SU-DHL-6 (cell line): ENCODE measurements around the gene CRAMP1.

ENCODE experiments used
- EZH2phosphoT487 ChIP-seq: fragments of 200-600 bp; sonication (generic), shearing (Covaris generic); conservative IDR thresholded peaks from 2 replicates; pipeline ENCODE4 v1.6.1; 2018; ENCODE audit warnings: mild to moderate bottlenecking, antibody characterized with exemption, low read length, moderate library complexity, mixed read lengths
- TF ChIP-seq, protein P1 (sequence below): fragments of 200-600 bp; sonication (generic); IDR thresholded peaks from one replicate; pipeline ENCODE4 v1.5.1; 2017; ENCODE audit warnings: antibody characterized with exemption, mild to moderate bottlenecking, low read length, moderate library complexity; ENCODE audit not compliant: insufficient read depth, poor library complexity, severe bottlenecking

DNA sequence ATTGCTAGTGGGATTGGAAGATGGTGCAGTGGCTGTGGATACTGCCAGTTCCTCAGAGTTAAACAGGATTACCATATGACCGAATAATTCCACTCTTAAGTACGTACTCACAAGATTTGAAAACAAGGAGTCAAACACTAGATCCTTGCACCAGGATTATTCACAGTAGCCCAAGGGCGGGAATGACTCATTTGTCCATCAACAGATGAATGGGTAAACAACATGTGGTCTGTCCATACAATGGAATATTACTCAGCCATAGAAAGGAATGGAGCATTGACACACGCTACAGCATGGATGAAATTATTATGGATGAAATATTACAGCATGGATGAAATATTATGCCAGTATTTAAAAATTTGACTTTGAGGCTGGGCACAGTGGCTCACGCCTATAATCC lies 84.7 kb downstream of the CRAMP1 start:
- TF ChIP-seq, protein P1, sequence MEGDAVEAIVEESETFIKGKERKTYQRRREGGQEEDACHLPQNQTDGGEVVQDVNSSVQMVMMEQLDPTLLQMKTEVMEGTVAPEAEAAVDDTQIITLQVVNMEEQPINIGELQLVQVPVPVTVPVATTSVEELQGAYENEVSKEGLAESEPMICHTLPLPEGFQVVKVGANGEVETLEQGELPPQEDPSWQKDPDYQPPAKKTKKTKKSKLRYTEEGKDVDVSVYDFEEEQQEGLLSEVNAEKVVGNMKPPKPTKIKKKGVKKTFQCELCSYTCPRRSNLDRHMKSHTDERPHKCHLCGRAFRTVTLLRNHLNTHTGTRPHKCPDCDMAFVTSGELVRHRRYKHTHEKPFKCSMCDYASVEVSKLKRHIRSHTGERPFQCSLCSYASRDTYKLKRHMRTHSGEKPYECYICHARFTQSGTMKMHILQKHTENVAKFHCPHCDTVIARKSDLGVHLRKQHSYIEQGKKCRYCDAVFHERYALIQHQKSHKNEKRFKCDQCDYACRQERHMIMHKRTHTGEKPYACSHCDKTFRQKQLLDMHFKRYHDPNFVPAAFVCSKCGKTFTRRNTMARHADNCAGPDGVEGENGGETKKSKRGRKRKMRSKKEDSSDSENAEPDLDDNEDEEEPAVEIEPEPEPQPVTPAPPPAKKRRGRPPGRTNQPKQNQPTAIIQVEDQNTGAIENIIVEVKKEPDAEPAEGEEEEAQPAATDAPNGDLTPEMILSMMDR = no peak
- no peak for TF ChIP-seq EZH2phosphoT487
